ENCODE measurements around the gene SKAP1.
"Not testable (repeated sequence)": the region's sequence is repeated elsewhere in the genome, so short reads cannot be mapped to it uniquely, and the experiment has no call there.

GRCh38 chr17:48245465-48246033, 184.5 kb downstream of the SKAP1 start:
- TF ChIP-seq CTCF, POLR2A (IDR thresholded peaks at IDR 0.05): not testable (repeated sequence)
